ENCODE results near the gene LSG1.

DNA sequence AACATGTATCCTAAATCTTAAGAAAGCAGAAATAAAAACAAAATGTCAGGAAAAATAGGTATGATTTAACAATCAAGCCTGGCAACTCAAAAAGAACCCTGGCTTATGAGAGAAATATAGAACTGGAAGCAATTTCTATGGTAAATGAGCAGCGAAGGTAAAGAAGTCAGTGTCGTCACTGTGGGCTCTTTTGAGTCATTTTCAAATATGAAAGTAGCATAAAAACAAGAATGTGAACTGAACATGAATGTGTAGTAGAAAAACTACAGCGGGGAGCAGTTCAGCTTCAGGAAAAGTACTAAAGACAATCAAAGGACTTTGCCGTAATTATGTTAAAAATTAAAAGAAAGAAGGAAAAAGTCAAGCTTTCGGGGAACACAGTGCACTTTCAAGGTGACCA lies 17.5 kb downstream of the LSG1 start:
- TF ChIP-seq, protein P1, sequence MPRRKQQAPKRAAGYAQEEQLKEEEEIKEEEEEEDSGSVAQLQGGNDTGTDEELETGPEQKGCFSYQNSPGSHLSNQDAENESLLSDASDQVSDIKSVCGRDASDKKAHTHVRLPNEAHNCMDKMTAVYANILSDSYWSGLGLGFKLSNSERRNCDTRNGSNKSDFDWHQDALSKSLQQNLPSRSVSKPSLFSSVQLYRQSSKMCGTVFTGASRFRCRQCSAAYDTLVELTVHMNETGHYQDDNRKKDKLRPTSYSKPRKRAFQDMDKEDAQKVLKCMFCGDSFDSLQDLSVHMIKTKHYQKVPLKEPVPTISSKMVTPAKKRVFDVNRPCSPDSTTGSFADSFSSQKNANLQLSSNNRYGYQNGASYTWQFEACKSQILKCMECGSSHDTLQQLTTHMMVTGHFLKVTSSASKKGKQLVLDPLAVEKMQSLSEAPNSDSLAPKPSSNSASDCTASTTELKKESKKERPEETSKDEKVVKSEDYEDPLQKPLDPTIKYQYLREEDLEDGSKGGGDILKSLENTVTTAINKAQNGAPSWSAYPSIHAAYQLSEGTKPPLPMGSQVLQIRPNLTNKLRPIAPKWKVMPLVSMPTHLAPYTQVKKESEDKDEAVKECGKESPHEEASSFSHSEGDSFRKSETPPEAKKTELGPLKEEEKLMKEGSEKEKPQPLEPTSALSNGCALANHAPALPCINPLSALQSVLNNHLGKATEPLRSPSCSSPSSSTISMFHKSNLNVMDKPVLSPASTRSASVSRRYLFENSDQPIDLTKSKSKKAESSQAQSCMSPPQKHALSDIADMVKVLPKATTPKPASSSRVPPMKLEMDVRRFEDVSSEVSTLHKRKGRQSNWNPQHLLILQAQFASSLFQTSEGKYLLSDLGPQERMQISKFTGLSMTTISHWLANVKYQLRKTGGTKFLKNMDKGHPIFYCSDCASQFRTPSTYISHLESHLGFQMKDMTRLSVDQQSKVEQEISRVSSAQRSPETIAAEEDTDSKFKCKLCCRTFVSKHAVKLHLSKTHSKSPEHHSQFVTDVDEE (CRISPR knock-in tag; IDR thresholded peaks at IDR 0.05), result no peak
- TF ChIP-seq, protein P2, sequence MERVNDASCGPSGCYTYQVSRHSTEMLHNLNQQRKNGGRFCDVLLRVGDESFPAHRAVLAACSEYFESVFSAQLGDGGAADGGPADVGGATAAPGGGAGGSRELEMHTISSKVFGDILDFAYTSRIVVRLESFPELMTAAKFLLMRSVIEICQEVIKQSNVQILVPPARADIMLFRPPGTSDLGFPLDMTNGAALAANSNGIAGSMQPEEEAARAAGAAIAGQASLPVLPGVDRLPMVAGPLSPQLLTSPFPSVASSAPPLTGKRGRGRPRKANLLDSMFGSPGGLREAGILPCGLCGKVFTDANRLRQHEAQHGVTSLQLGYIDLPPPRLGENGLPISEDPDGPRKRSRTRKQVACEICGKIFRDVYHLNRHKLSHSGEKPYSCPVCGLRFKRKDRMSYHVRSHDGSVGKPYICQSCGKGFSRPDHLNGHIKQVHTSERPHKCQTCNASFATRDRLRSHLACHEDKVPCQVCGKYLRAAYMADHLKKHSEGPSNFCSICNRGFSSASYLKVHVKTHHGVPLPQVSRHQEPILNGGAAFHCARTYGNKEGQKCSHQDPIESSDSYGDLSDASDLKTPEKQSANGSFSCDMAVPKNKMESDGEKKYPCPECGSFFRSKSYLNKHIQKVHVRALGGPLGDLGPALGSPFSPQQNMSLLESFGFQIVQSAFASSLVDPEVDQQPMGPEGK (CRISPR knock-in tag; IDR thresholded peaks at IDR 0.05; ENCODE audit: borderline replicate concordance), result no peak
- TF ChIP-seq ZFP3 (CRISPR knock-in tag; IDR thresholded peaks at IDR 0.05) (no peak), RARB (CRISPR knock-in tag; IDR thresholded peaks at IDR 0.05) (no peak), PPARA (CRISPR knock-in tag; IDR thresholded peaks at IDR 0.05; ENCODE audit: borderline replicate concordance) (no peak), ZNF8 (CRISPR knock-in tag; IDR thresholded peaks at IDR 0.05) (no peak), ESRRG (CRISPR knock-in tag; IDR thresholded peaks at IDR 0.05) (no peak), SNAI2 (CRISPR knock-in tag; IDR thresholded peaks at IDR 0.05) (no peak), OSR1 (CRISPR knock-in tag; IDR thresholded peaks at IDR 0.05) (no peak), ZC3H10 (CRISPR knock-in tag; IDR thresholded peaks at IDR 0.05) (no peak), ARNTL (CRISPR knock-in tag; IDR thresholded peaks at IDR 0.05; ENCODE audit: borderline replicate concordance, low read depth) (no peak), ZNF70 (CRISPR knock-in tag; IDR thresholded peaks at IDR 0.05) (no peak)
- TF ChIP-seq, protein P3, sequence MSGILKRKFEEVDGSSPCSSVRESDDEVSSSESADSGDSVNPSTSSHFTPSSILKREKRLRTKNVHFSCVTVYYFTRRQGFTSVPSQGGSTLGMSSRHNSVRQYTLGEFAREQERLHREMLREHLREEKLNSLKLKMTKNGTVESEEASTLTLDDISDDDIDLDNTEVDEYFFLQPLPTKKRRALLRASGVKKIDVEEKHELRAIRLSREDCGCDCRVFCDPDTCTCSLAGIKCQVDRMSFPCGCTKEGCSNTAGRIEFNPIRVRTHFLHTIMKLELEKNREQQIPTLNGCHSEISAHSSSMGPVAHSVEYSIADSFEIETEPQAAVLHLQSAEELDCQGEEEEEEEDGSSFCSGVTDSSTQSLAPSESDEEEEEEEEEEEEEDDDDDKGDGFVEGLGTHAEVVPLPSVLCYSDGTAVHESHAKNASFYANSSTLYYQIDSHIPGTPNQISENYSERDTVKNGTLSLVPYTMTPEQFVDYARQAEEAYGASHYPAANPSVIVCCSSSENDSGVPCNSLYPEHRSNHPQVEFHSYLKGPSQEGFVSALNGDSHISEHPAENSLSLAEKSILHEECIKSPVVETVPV (CRISPR knock-in tag; IDR thresholded peaks at IDR 0.05), result no peak
